Endodermal cell (in vitro differentiated cells): Measurements from ENCODE around the gene AVP. TPM values are rescaled to one million over a fixed set of nuclear protein-coding genes. Genes with fewer than 3 reads are reported as not detected.
A peak's percentile ranks its signal among the peaks of the same experiment; 100 is the strongest.

Experiments used
- DNase-seq: peaks from one replicate; pipeline ENCODE4 v3.0.0-alpha.2; 2017
- H3K27ac ChIP-seq: 2 replicates; pipeline ENCODE4 v1.5.1; 2013; ENCODE audit warnings: mild to moderate bottlenecking, low read depth, low read length, moderate library complexity
- H3K27me3 ChIP-seq: 2 replicates; pipeline ENCODE4 v1.6.1; 2013; ENCODE audit warnings: mild to moderate bottlenecking, low read length, moderate library complexity; ENCODE audit not compliant: insufficient read depth, control insufficient read depth, poor library complexity, severe bottlenecking
- H3K36me3 ChIP-seq: 2 replicates; pipeline ENCODE4 v1.7.0; 2013; ENCODE audit warnings: mild to moderate bottlenecking, low read length, moderate library complexity; ENCODE audit not compliant: control insufficient read depth, insufficient read depth
- H3K4me1 ChIP-seq: one replicate; pipeline ENCODE4 v1.7.0; 2013; ENCODE audit warnings: low read length; ENCODE audit not compliant: control insufficient read depth, insufficient read depth
- H3K4me3 ChIP-seq: 2 replicates; pipeline ENCODE4 v1.5.1; 2013; ENCODE audit warnings: mild to moderate bottlenecking, low read length, moderate library complexity
- H3K9ac ChIP-seq: 2 replicates; pipeline ENCODE4 v1.6.1; 2013; ENCODE audit warnings: mild to moderate bottlenecking, low read length, moderate library complexity; ENCODE audit not compliant: poor library complexity, severe bottlenecking; ENCODE audit errors: extremely low read depth
- H3K9me3 ChIP-seq: 2 replicates; pipeline ENCODE4 v1.6.1; 2013; ENCODE audit warnings: mild to moderate bottlenecking, low read length, moderate library complexity; ENCODE audit not compliant: control insufficient read depth
- H3K27ac Mint-ChIP-seq: 2 replicates; pipeline ENCODE4 v1.8.0; 2020; ENCODE audit warnings: mixed read lengths
- H3K27me3 Mint-ChIP-seq: 2 replicates; pipeline ENCODE4 v1.8.0; 2021; ENCODE audit warnings: mild to moderate bottlenecking, mixed read lengths; ENCODE audit not compliant: insufficient read depth
- H3K36me3 Mint-ChIP-seq: 2 replicates; pipeline ENCODE4 v1.8.0; 2020; ENCODE audit warnings: low read depth, mixed read lengths
- H3K4me1 Mint-ChIP-seq: 2 replicates; pipeline ENCODE4 v1.8.0; 2020; ENCODE audit warnings: mixed read lengths
- H3K4me3 Mint-ChIP-seq: 2 replicates; pipeline ENCODE4 v1.8.0; 2020; ENCODE audit warnings: mild to moderate bottlenecking, moderate library complexity, mixed read lengths
- H3K9me3 Mint-ChIP-seq: 2 replicates; pipeline ENCODE4 v1.8.0; 2020; ENCODE audit warnings: mild to moderate bottlenecking, mixed read lengths
- CTCF ChIP-seq: fragments of 200-600 bp; sonication (generic); conservative IDR thresholded peaks from 2 replicates; pipeline ENCODE4 v1.5.0; 2021; ENCODE audit warnings: antibody characterized with exemption, mild to moderate bottlenecking
- WGBS, 2 experiments: methylation state at CpG; one replicate each; pipeline versions ENCODE4 v1.1.5 to v1.1.7; 2013; ENCODE audit warnings: missing lambda C conversion rate in 2 of 2, mixed read lengths in 1 of 2; ENCODE audit not compliant: insufficient coverage in 1 of 2, insufficient read length in 1 of 2; 5-methylcytosine and 5-hydroxymethylcytosine counted together
- total RNA-seq, 2 donors: library from RNA; stranded (reverse); fragmentation: NEBNext Ultra II Directional in 1 of 2; extraction: Animal tissue kit (Norgen Biotek cat#: 25700) in 1 of 2; gene quantifications; 2 replicates in 1 of 2; 3 replicates in 1 of 2; pipeline ENCODE4 v1.2.1, GENCODE V29; 2021

The AVP gene
- total RNA-seq, 2 donors from 2014 or later: not detected

- no peaks in the 10 kb centered on the region for H3K9me3 ChIP-seq
- TF ChIP-seq CTCF: no peak
- no peaks in the 10 kb centered on the region for H3K4me1 ChIP-seq
- no peak overlapping the region for H3K27ac ChIP-seq
- H3K36me3 Mint-ChIP-seq: no peaks in the 10 kb centered on the region
- peak overlapping the region; percentile 47 for H3K4me3 Mint-ChIP-seq
- H3K9ac ChIP-seq: no peak overlapping the region
- no peaks in the 10 kb centered on the region for H3K36me3 ChIP-seq
- DNase-seq: no peak
- no peak overlapping the region for H3K27ac Mint-ChIP-seq
- H3K9me3 Mint-ChIP-seq: peaks cover 1% of the 10 kb centered on the region
- WGBS, 2 experiments: 95 to 98% methylated on average over 4 of the region's 4 CpGs
- H3K4me1 Mint-ChIP-seq: no peaks in the 10 kb centered on the region
- H3K27me3 ChIP-seq: peaks cover 36% of the 10 kb centered on the region
- no peak overlapping the region for H3K4me3 ChIP-seq
- H3K27me3 Mint-ChIP-seq: peaks cover 68% of the 10 kb centered on the region
These were observed 13.8 kb downstream of the AVP start for GRCh38 chr20:3070725-3071124.

GRCh38 chr20:3068986-3069900, 15.3 kb downstream of the AVP start:
- Histone ChIP-seq H3K4me1 (no peaks in the 10 kb centered on the region), H3K36me3 (no peaks in the 10 kb centered on the region), H3K27me3 (peaks cover 36% of the 10 kb centered on the region), H3K9me3 (no peaks in the 10 kb centered on the region), H3K27ac (no peak overlapping the region), H3K9ac (no peak overlapping the region), H3K4me3 (no peak overlapping the region)
- Mint-ChIP-seq H3K4me1 (no peaks in the 10 kb centered on the region), H3K4me3 (no peak overlapping the region), H3K27me3 (peaks cover 60% of the 10 kb centered on the region), H3K27ac (no peak overlapping the region), H3K36me3 (no peaks in the 10 kb centered on the region), H3K9me3 (peaks cover 1% of the 10 kb centered on the region)
- WGBS, 2 experiments: 77 to 89% methylated on average over 3 to 8 of the region's 8 CpGs
- TF ChIP-seq CTCF: peak; percentile 65
- DNase-seq: peak; percentile 65

- Histone ChIP-seq H3K36me3 (no peaks in the 10 kb centered on the region), H3K4me1 (no peaks in the 10 kb centered on the region)
These were observed 16.4 kb downstream of the AVP start for GRCh38 chr20:3068075-3068474.

More at GRCh38 chr20:3068075-3068474, 16.4 kb downstream of the AVP start:
- H3K4me3 ChIP-seq: no peak overlapping the region
- H3K27ac ChIP-seq: no peak overlapping the region
- Mint-ChIP-seq H3K9me3 (peaks cover 1% of the 10 kb centered on the region), H3K27me3 (peaks cover 48% of the 10 kb centered on the region), H3K4me1 (no peaks in the 10 kb centered on the region), H3K27ac (no peak overlapping the region), H3K36me3 (no peaks in the 10 kb centered on the region), H3K4me3 (no peak overlapping the region)
- no peak for TF ChIP-seq CTCF
- peaks cover 26% of the 10 kb centered on the region for H3K27me3 ChIP-seq
- WGBS, 2 experiments: 82 to 90% methylated on average over 8 of the region's 8 CpGs
- DNase-seq: no peak
- H3K9me3 ChIP-seq: no peaks in the 10 kb centered on the region
- H3K9ac ChIP-seq: no peak overlapping the region
